Cortex of kidney (tissue), 1 donor: ENCODE results near the gene BCAS3.
"Not testable (repeated sequence)": the region's sequence is repeated elsewhere in the genome, so short reads cannot be mapped to it uniquely, and the experiment has no call there.

Experiments
- DNase-seq: peaks from one replicate; lab custom pipeline; 2025; lab: John Stamatoyannopoulos, UW

Gene BCAS3

DNA sequence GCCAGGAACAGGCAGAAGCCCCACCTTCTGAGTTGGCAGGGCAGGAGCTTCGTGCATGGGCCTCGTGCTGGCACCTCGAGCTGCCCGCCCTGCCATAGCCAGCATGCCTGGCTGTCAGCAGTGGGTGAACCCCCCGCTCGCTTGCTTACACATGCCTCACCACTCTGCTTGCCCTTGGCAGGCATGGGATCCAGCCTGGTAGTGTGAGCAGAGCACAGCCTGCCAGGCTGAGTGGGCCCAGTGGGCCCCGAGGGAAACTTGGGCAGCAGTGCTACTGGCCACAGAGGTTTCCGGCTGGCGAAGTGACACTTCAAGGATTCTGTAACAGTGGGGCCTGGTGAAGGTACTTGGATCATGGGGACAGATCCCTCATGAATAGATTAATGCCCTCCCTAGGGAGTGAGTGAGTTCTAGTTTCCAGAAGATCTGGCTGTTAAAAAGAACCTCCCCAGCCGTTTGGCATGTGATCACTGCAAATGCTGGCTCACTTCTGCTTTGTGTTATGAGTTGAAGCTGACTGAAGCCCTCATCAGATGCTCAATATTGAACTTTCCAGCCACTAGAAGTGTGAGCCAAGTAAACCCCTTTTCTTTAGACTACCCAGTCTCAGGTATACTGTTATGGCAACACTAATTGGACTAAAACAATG is 114.7 kb downstream of the BCAS3 start:
- DNase-seq, result no peak

DNA sequence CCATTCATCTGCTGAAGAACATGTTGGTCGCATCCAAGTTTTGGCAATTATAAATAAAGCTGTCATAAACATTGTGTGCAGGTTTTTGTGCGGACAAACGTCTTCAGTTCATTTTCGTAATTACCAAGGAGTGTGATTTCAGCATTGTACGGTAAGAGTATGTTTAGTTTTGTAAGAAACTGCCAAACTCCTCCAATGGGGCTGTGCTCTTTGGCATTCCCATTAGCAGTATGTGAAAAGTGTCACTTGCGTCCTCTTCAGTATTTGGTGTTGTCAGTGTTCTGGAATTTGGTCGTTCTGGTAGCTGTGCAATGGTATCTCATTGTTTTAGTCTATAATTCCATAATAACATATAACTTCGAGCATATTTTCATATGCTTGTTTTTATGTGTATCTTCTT is 120.9 kb downstream of the BCAS3 start:
- DNase-seq, result no peak

DNA sequence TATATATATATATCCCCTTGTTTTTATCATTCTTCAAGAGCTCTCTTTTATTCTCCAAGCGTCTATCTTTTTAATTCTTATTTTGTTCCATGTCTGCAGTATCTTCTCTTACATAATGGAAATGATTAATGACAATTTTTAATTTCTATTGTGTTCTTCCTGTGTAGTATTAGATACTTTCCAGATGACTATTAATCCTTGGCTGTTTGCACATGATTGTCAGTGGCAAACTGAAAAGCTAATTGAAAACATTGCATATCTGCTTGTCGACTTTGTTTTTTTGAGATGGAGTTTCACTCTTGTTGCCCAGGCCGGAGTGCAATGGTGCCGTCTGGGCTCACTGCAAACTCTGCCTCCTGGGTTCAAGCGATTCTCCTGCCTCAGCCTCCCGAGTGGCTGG is 124.7 kb downstream of the BCAS3 start:
- no peak for DNase-seq

DNA sequence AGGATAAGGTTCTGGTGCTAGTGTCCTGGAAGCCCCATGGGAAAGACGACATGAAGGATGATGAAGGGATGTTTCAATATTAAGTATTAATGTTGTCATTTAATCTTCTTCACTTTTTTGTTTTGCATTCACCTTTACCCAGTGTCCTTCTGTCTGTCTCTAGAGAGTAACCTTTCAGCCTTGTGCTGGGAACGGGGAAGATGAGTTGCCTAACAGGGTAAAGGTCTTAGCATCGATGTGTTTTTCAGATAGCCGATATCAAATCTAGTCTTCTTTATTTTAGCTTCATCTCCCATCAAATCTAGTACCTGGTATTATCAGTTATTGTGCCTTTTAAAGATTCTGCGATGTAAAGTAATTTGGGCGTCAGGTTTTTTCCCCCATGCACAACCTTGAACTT is 125.4 kb downstream of the BCAS3 start:
- DNase-seq, result no peak

- no peak for DNase-seq
Measured at GRCh38 chr17:60804831-60805230, 127.2 kb downstream of the BCAS3 start.

GRCh38 chr17:60809421-60809820 is 131.8 kb downstream of the BCAS3 start:
- no peak for DNase-seq

DNA sequence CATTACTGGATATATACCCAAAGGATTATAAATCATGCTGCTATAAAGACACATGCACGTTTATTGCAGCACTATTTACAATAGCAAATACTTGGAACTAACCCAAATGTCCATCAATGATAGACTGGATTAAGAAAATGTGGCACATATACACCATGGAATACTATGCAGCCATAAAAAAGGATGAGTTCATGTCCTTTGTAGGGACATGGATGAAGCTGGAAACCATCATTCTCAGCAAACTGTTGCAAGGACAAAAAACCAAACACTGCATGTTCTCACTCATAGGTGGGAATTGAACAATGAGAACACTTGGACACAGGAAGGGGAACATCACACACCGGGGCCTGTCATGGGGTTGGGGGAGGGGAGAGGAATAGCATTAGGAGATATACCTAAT is 137.3 kb downstream of the BCAS3 start:
- not testable (repeated sequence) for DNase-seq

GRCh38 chr17:60817192-60817591 is 139.5 kb downstream of the BCAS3 start:
- no peak for DNase-seq

DNA sequence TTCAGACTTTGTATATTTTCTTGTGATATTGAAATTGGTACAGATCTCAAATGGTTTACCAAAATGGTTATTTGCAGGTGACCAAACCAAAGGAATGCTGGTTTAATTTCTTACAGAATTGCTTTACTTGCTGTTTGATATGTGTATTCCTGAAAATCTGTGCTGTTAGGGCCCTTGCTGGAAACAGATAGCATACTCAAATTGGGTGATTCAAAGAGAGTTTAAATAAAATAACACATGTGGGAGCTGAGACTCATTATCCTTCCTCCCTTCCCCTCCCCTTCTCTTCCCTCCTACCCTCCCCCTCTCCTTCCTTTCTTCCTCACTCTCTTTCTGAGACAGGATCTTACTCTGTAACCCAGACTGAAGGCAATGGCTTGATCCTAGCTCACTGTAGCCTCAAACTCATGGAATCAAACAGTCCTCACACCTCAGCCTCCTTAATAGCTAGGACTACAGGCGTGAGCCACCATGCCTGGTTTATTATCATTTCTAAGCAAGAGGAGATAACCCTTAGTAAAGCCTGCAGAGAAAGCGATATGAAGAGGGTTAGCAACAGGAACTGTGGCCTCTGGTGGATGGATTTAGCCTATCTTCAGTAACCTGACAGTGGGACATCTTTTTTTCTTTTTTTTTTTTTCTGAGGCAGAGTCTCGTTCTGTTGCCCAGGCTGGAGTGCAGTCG is 141.9 kb downstream of the BCAS3 start:
- DNase-seq, result no peak

- no peak for DNase-seq
Measured at GRCh38 chr17:60823515-60823914, 145.9 kb downstream of the BCAS3 start.

GRCh38 chr17:60825351-60825750 is 147.7 kb downstream of the BCAS3 start:
- DNase-seq, result no peak

DNA sequence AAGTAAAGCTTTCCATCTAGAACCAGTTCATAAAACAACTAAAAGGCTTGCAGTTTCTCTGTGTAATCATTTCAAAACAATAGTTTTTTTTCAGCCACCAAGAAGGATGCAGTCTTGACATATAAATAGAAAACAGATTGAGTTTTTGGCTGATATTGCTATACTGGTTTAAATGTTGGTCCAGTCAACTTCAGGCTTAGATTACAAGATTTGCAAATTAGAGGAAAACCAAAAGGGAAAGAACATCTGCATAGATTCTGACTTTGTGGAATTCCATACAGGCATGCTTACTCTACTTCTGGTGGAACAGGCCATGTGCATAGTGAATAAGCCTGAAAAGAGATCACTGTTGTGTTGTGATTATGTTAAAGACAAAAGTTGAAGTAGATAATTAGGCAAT is 150.3 kb downstream of the BCAS3 start:
- DNase-seq, result no peak

GRCh38 chr17:60832151-60832585 is 154.5 kb downstream of the BCAS3 start:
- no peak for DNase-seq

- DNase-seq, result no peak
Measured at GRCh38 chr17:60832631-60833030, 155.0 kb downstream of the BCAS3 start.

- DNase-seq, result no peak
Measured at GRCh38 chr17:60840456-60840855, 162.8 kb downstream of the BCAS3 start.

DNA sequence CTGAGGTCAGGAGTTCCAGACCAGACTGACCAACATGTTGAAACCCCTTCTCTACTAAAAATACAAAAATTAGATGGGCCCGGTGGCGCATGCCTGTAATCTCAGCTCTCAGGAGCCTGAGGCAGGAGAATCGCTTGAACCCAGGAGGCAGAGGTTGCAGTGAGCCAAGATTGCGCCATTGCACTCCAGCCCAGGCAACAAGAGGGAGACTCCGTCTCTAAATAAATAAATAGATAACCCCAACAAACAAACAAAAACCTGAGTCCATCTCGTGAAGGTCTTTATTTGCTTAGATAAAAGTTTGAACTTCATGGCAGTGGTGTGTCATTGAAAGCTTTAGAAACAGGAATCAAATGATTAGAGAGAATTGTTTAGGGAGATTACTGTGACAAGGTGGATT is 167.4 kb downstream of the BCAS3 start:
- no peak for DNase-seq

DNA sequence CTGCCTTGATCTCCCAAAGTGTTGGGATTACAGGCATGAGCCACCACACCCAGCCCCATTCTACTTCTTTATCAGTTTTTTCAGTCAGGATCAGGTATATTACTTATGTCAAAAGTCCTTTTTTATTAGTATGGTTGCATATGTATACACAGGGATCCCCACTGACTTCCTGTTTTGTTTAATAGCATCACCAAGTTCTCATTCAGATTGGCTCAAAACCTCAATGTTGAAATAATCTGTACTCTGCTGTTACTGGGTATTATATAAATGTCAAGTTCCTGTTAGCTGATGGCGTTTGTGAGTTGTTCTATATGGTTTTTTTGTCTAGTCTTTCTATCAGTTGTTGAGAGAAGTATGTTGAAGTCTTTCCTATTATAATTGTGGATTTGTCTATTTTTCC is 168.5 kb downstream of the BCAS3 start:
- no peak for DNase-seq

- no peak for DNase-seq
Measured at GRCh38 chr17:60851181-60851580, 173.5 kb downstream of the BCAS3 start.

GRCh38 chr17:60857556-60858080 is 180.0 kb downstream of the BCAS3 start:
- no peak for DNase-seq

- DNase-seq, result no peak
Measured at GRCh38 chr17:60862482-60862881, 184.8 kb downstream of the BCAS3 start.

DNA sequence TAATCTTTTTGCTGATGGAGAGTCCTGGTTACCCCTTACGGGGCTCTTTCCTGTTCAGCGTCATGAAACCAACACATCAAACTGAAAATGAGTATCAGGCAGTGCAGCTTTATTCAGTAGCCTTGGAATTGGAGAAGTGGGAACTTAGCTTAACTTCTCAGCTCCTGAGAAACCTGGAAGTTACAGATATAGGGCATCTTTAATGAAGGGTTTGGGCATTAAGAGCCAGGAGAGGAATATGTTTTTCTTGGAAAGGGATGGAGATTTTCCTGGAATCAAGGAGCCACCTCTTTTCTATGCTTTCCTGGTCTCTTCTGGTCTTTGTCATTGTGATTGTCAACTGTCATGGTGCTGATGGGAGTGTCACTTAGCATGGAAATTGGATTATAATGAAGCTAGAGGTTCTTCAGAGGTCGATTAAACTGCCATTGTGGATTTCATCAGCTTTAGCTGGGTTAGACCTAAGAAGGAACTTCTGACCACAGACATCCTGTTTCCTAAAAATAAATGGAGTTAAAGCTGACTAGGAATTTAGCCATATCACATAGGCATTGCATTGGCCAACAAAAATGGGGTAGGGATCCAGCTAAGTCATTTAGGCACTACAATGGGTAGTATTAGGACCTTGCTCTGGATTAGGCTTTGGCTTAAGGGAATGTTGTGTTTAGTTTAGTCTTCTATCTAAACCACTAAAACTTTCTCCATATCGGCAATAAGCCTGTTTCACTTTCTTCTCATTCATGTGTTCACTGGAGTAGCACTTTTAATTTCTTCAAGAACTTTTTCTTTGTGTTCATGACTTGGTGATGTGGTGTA is 186.4 kb downstream of the BCAS3 start:
- no peak for DNase-seq

DNA sequence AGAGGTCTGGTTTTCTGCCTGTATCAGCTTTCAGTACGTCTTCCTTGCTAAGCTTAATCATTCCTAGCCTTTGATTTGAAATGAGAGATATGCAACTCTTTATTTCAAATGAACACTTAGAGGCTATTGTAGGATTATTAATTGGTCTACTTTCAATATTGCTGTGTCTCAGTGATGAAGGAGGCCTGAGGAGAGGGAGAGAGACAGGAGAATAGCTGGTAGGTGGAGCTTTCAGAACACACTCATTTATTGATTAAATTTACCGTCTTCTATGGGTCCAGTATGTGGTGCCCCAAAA is 187.0 kb downstream of the BCAS3 start:
- DNase-seq, result no peak

GRCh38 chr17:60874772-60875171 is 197.1 kb downstream of the BCAS3 start:
- no peak for DNase-seq
